Choroid plexus epithelial cell (primary cell): ENCODE data around the gene SPTBN4.
A peak's percentile ranks its signal among the peaks of the same experiment; 100 is the strongest.

Experiments used
- DNase-seq: peaks from one replicate; pipeline ENCODE4 v3.0.0-alpha.2; 2010; ENCODE audit warnings: low read depth
- H3K4me3 ChIP-seq: 2 replicates; pipeline ENCODE4 v1.5.1; 2011; ENCODE audit warnings: low read depth, mild to moderate bottlenecking, control low read depth, low read length, moderate library complexity
- TF ChIP-seq, protein P1 (sequence below): conservative IDR thresholded peaks from 2 replicates; pipeline ENCODE4 v1.5.1; 2011; ENCODE audit warnings: low read depth, mild to moderate bottlenecking, control low read depth, inconsistent platforms, low read length, moderate library complexity

Gene SPTBN4

DNA sequence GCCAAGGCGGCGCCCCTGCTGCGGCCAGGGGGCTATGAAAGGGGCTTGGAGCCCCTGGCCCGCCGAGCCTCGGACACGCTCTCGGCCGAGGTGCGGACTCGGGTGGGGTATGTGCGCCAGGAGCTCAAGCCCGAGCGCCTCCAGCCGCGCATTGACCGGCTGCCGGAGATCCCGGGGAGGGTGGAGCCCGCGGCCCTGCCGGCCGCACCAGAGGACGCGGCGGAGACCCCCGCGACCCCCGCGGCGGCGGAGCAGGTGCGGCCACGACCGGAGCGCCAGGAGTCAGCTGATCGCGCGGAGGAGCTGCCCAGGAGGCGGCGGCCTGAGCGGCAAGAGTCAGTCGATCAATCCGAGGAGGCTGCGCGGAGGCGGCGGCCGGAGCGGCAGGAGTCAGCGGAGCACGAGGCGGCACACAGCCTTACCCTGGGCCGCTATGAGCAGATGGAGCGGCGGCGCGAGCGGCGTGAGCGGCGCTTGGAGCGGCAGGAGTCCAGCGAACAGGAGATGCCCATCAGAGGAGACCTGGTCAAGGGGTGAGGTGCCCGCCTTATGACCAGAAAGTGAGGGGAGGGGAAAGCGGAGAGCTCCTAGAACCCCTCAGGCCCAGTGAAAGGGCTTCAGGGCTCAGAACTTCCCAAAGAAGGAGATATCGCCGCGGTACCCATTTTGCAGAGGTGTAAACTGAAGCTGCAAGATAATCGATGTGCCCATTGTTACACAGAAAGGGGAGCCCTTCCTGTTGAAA, 101.1 kb downstream of the SPTBN4 start:
- TF ChIP-seq, protein P1, sequence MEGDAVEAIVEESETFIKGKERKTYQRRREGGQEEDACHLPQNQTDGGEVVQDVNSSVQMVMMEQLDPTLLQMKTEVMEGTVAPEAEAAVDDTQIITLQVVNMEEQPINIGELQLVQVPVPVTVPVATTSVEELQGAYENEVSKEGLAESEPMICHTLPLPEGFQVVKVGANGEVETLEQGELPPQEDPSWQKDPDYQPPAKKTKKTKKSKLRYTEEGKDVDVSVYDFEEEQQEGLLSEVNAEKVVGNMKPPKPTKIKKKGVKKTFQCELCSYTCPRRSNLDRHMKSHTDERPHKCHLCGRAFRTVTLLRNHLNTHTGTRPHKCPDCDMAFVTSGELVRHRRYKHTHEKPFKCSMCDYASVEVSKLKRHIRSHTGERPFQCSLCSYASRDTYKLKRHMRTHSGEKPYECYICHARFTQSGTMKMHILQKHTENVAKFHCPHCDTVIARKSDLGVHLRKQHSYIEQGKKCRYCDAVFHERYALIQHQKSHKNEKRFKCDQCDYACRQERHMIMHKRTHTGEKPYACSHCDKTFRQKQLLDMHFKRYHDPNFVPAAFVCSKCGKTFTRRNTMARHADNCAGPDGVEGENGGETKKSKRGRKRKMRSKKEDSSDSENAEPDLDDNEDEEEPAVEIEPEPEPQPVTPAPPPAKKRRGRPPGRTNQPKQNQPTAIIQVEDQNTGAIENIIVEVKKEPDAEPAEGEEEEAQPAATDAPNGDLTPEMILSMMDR: no peak
- peak overlapping the region; percentile 26 for H3K4me3 ChIP-seq
- DNase-seq: no peak

DNA sequence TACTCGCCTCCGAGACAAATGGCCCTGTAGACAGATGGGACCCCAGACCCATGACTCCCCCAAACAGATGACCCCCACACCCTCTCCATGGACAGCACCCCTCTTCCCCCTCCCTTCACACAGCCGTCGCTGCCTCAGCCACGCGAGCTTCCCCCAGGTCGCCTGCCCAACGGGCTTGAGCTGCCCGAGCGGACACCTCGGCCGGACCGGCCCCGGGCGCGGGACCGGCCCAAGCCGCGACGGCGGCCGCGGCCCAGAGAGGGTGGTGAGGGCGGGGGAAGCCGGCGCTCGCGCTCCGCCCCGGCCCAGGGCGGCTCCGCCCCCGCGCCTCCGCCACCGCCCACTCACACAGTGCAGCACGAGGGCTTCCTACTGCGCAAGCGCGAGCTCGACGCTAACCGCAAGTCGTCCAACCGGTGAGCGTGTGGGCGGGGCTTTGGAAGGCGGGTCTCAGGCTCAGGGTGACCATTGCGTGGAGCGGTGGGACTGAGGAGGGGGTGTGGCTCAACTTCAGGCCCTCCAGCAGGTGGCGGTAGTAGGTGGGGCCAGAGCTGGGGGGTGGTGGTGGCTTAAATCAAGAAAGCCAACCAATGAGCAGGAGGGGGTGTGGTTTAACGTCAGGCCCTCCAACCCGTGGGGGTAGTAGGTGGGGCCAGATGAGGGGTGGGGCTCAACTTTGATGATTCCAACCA, 103.7 kb downstream of the SPTBN4 start:
- TF ChIP-seq, protein P1: peak; percentile 60
- peak overlapping the region; percentile 58 for H3K4me3 ChIP-seq
- DNase-seq: peak; percentile 100

DNA sequence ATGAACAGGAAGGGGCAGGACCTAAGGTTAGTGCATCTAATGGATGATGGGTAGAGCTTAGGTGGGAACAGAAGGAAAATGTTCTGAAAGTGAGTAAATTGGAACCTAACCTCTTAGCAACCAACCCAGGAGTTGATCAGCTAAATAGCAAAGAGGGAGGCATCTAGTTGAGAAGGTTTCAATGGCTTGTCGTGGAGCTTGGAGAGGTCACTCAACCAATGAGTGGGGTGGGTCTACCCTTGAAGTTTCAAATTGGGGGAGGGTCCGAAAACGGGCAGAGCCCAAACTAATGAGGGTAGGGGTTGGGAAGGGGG, 104.2 kb downstream of the SPTBN4 start:
- DNase-seq: no peak
- TF ChIP-seq, protein P1: no peak
- no peak overlapping the region for H3K4me3 ChIP-seq

DNA sequence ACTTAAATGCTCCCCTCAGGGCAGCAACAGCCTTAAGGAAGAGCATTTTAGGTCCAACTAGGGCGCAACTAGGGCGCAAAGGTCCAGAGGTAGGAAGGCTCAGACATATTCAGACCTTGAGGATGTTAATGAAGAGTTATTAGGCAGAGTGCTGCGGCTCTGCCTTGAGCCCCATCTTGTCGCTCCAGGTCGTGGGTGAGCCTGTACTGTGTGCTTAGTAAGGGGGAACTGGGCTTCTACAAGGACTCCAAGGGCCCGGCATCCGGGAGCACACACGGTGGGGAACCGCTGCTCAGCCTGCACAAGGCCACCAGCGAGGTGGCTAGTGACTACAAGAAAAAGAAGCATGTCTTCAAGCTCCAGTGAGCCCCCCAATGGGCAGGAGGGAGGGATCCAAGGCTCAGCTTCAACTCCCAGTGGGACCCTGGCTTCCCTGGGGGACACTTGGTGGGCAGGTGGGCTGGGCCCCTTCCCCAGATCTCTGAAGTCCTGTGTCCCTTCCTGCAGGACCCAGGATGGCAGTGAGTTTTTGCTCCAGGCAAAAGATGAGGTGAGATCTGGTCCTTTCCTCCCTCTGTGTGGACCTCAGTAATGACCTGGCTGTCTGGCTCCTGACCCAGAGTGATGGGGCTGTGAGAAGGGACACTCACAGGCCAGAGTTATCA, 105.2 kb downstream of the SPTBN4 start:
- no peak overlapping the region for H3K4me3 ChIP-seq
- TF ChIP-seq, protein P1: no peak
- DNase-seq: no peak

DNA sequence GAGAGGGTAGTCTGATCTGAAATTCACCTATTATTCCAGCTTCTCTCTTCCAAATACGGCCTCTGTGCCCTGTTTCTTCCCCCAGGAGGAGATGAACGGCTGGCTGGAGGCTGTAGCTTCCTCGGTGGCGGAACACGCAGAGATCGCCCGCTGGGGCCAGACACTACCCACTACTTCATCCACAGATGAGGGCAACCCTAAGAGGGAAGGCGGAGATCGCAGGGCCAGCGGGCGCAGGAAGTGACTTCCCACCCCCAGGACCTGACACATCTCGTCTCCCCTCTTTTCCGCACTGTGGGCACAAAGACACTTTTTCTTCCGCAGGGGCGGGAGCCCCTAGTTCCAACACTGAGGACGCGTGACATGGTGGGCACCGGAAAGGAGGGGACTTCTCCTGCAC, 108.5 kb downstream of the SPTBN4 start:
- H3K4me3 ChIP-seq: no peak overlapping the region
- TF ChIP-seq, protein P1: no peak

DNA sequence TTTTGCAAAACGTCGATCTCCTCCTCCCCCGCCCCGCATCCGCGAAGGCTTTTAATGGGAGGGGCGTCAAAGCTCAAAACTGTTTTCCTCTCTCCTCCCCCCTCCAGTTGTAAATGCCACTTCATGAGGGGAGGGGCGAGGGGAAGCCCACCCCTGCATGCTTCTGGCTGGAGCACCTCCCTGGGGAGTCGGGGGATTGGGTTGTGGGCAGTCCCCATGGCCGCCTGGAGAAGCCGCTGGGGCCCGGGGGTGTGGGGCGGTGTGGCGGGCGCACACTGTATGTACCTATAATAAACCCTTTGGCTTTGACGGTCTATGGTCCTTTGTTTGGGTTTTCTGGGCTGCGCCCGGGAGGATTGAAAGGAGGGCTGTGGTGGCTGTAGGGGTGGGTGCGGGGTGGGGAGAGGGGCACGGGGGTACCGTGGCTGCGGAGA, 109.4 kb downstream of the SPTBN4 start:
- TF ChIP-seq, protein P1: no peak
- no peak for DNase-seq

More for the DNA sequence above, 108.5 kb downstream of the SPTBN4 start:
- no peak for DNase-seq

More for the DNA sequence above, 109.4 kb downstream of the SPTBN4 start:
- H3K4me3 ChIP-seq: peak overlapping the region; percentile 69
